HG02623 (cell line): ENCODE data around the gene SYT1.
A peak's percentile ranks its signal among the peaks of the same experiment; 100 is the strongest.

ENCODE experiments used
- ATAC-seq: cut with Tn5 transposase; IDR thresholded peaks from one replicate; pipeline ENCODE4 v1.9.1; 2021; ENCODE audit warnings: moderate library complexity; ENCODE audit not compliant: unreplicated experiment

The SYT1 gene

DNA sequence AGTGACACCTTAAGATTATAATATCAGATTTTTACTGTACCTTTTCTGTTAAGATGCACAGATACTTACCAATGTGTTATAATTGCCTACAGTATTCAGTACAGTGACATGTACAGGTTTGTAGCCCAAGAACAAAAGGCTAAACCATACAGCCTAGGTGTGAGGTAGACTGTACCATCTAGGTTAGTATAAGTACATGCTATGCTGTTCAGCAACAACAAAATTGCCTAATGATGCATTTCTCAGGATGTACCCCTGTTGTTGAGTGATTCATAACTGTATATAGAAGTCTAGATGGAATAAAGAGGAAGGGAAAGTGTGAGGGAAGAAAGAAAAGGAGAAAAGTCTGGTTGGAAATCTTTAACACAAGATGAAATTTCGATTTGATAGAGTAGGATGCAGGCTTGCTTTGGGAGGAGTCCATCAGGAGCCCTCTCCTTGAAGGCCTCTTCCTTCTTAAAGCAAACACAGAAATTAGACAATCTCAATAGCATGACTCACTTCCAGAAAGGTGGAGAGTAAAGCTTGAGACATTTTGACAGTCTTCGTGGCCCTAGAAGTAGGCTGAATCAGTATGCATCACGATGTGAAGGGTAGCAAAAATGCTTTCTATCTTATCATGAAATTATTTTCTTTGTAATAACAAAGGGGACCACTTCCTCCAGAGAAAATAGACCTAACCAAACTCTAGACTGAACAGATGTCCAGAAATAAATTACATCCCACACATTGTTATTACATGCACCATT, 191.5 kb downstream of the SYT1 start:
- peak; percentile 42 for ATAC-seq

DNA sequence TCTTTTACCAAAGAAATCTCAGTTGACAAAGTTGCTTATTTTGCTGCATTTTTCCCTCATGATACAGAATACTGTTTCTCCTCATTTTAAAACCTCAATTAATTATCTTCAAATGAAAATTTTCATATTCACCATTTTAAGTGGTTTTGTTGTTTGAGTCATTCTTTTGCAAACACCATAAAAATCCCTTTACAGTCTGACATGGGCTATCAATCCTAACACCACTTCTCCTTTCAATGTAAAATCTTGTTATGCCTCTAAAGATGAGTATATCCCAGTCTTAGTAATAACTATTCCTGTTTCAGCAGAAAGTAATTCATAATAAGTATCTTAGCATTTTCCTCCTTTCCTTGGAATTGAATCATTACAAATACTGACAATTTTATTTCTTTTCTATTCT, 192.2 kb downstream of the SYT1 start:
- no peak for ATAC-seq

DNA sequence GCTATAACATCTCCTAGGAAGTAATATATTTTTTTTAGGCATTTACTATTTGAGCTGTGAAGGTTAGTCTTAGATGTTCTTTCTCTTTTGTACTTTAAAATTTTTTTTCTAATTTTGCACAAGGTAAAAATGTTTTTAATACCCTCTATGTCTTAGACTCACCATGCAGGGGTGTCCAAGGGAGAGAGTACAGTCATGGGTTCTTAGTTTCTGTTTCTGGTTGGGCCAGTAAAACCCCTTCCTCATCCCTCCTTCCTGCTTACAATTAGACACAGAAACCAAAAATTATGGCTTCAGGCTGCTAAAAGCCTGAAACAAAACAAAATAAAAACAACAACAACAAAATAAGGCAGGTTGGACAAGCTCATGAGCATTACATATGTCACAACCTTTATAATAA, 193.0 kb downstream of the SYT1 start:
- ATAC-seq = no peak

DNA sequence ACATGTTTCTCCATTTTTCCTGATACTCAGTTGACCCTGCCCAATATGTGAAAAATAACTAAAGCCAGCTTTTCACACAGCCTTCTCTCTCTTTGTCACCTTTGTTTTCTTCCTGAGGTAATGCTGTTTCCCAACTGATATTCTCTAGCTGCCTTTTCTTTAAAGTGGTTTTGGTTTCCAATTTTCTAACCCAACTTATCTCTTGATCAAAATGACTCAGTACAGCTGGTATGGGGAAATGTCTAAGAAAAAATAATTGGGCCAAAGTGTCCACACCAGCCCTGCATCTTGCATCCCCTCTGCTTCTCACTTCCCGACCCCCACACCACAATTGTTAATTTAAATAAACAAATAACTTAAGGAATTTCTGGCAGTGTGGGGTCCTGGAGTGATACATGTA, 193.8 kb downstream of the SYT1 start:
- peak; percentile 49 for ATAC-seq

DNA sequence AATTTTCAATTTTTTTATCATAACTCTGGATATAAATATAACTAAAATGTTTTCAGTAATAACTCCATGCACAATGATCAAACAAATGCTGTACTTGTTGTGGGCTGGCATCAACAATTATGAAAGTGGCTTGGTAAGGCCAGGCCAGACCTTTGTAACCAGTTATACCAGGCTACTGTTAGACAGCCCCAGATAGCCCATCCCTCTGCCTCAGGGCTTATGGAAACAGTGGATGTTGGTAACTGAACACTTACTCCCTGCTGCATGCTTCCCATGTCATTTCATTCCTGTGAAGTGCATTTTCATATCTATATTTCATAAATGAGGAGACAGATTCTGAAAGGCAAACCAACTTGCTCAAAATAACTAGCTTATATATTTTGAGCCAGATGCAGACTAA, 195.0 kb downstream of the SYT1 start:
- ATAC-seq = no peak

DNA sequence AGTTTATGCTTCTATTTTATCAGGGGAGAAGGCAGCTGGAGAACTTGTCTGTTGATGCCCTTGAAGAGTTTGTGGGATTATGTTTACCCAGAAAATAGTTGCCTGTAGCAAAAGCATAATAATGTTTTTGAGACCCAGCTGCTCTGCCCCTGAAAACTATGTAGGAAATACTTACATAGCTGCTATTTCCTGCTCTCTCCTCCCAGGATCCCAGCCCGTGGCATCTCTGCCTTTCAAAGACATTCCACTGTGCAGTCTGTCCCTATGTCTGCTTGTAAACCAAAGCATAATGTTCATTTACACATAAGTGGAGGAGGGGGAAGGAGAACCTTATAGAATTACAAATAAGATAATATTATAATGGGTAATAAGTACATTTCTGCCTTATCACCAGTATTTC, 198.7 kb downstream of the SYT1 start:
- ATAC-seq = no peak

DNA sequence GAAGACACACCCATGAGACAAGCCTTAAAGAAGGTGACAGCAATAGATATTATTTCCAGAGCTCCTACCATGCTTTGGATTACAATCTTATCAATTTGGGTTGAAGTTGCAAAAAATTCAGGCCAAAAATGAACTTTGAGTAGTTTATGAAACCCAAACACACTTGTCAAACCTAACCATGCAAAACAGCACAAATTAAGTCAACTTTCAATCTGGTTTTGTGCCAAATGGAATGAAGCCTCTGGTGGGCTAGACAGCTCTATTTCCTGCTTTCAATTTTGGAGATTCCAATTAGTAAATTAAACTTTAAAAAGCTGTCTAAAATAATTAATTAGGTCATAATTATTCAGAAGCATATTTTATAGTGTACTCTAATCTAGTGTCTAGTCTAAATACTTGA, 203.4 kb downstream of the SYT1 start:
- ATAC-seq = no peak

DNA sequence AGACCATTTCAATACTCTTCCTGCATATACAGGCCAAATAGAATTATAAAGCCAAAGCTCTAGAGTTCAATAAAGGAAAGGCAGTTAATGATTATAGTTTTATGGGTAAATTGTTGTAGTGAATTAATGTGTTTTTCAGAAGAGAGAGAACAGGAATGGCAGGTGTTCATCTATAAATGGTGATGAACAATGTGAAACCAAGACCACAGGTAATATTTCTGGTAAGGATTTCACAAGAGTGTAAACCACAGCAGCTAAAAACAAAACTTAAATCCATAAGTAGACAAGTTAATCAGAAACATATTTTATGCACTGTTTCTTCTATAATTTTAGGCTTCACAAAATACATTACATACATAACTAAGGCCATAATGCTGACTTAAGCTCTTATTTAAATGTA, 204.4 kb downstream of the SYT1 start:
- peak; percentile 96 for ATAC-seq

DNA sequence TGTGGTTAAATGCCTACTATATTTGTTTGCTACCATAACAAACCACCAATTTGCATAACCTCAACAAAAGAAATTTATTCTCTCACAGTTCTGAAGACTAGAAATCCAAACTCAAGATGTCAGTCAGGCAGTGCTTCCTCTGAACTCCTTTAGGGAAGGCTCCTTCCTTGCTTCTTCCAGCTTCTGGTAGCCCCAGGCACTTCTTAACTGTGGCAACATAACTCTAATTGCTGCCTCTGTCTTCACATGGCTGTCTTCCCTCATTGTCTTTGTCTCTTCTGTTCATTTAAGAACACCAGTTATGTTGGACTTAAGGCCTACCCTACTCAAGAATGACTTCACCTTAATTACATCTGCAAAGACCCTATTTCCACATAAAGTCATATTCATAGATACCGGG, 206.9 kb downstream of the SYT1 start:
- ATAC-seq = peak; percentile 26

DNA sequence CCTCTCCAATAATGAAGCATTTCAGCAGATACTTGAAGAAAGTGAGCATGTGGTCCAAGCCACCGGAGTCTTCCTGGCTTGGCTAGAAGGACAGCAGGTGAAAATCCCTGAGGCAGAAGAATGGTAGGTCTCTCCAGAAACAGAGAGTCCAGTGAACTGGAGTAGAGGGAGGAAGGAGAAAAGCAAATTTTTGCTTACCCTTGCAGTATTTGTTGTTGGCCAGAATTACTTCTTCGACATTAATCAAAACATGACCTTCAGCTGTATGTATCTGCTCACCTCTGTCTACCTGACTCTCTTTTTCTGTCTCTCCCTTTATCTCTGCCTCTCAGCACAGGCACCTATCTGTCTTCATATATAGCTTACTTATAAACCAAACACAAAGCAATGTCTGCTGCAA, 208.9 kb downstream of the SYT1 start:
- no peak for ATAC-seq

DNA sequence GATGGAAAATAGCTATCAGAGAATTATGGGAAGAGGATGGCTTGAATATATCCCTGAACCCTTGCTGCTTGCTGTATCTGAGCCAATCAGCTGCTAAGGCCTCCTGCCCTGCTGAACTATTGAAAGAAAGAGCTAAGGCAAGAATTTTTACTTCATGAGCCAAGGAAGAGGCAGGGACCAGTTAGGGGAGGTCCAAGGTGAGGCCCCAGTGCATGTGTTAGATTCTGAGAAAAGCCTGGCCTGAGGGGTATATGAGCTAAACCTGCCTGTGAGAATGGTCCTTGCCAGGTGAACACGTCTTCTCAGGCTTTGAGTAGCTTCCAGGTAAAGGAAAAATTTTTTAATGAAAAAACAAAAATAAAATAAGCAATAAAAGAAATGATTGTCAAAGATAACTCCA, 218.0 kb downstream of the SYT1 start:
- no peak for ATAC-seq

DNA sequence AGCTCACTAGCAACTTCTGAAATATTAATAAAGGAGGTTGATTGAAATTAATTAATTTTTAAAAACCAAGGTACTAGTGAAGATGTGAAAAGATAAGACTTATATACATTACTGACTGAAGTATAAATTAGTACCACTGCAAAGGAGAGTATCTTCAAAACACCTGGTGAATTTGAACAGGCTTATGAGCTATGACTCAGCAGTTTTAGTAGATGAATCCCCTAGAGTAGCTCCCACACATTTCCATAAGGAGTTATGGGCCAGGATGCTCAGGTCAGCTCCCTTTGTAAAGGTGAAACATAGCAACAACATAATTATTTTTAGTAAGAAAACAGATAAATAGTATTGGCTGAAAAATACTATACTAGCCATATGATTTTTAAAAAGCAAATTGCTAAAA, 218.6 kb downstream of the SYT1 start:
- ATAC-seq = no peak

DNA sequence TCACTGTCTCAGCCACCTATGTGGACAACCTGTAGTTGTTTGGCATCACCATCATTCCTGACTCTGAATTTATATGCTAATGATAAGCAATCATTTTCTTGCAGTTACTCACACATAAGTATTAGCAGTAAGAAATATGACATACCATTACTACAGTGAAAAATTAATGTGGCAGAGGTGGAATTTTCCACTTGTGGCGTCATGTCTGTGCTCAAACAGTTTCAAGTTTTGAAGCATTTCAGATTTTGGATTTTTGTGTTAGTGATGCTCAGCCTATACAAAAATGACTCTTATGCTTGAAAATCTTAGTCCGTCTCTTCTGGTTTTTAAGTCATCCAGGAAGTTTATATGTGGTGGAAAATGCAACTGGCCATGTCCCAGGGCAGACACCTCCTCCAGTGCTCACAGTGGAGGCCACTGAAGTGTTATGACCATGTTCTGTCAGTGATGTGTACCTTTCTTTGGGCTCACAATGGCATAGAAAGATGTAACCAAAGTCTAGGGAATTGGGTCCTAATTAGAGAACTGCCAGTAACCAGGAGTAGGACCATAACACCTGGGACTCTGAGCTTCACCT, 220.6 kb downstream of the SYT1 start:
- peak; percentile 65 for ATAC-seq

DNA sequence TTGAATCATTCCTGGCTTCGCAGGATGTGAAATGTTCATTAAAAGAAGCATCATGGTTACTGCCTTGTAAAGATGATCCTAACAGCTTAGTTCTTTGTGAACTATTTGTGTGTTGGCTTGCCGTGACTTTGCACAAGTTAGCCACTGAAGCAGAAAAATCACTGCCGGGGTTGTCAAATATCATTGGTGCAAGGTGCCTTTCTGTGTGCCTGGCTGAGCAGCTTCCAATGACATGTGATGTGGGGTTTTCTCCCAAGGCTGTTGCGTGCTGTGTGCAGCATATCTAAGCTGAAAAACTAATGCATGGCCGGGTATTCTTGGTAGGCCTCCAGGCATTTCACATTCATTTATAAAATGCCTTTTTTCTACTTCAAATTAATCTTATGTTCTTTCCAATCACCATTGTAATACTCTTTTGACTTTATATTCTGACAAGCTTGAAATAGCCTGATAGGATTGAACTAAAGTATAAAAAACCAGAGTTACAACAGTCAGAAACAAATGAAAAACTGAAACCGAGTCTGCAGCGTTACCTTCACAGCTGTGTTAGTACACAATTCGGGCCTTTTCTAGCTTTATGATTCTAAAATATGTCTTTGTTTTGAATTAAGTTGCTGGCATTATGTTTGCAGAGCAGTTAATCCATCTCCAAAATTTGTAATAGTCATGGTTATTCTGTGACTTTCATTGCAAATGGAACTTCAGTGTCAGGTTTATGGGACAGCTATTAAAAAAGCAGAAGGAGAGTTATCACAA, 222.1 kb downstream of the SYT1 start:
- ATAC-seq = no peak

DNA sequence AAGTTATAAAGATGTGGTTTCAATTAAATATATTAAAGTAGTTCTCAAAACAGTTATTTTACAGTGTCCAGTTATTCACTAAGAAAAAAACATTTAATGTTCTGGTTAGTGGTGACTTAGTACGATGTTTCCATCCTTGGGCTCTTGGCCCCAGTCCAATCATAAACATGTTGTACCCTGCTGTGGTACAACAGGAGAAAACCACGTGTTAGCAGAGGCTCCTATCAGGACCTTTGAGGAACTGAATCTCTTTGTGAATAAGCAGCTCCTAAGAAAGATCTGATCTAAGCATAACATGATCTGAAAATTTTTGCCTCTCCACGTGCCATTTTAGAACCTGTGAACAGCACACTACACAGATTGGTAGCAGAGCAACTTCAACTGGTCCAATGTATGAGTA, 234.0 kb downstream of the SYT1 start:
- no peak for ATAC-seq

DNA sequence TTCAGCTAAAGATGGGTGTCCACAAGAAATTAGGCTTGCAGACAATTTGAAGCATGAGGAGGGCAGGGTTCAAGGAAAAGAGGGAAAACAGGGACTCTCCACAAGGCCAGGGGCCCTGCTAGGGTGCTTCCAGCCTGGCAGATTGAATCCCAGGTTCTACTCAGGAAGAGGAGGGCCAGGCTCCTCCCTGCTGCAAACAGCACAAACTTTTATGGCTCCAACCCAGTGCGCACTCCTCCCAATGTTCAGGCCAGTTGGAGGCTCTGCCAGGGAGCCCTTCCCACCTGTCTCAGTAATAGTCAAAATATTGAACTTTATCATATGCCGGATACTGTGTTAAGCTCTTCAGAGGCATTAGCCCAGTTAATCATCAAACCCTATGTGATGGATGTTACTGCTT, 244.4 kb downstream of the SYT1 start:
- ATAC-seq = no peak

DNA sequence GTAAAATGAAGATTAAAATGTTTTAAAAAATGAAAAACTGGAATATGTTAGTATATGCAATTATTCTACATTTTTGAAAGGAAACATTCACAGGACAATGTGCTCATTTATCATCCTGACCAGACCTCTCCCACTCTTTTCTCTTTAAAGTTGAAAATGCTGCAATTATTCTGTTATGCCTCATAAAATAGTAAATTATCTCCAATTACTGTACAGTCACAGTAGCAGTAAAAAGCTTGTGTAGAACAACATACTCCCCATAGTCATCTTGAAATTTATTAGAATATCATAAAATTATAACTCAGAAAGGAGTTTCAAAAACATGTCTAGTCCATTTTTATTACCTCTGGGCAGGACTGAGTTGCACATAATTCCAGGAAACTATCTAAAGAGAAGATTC, 250.3 kb downstream of the SYT1 start:
- ATAC-seq = no peak

DNA sequence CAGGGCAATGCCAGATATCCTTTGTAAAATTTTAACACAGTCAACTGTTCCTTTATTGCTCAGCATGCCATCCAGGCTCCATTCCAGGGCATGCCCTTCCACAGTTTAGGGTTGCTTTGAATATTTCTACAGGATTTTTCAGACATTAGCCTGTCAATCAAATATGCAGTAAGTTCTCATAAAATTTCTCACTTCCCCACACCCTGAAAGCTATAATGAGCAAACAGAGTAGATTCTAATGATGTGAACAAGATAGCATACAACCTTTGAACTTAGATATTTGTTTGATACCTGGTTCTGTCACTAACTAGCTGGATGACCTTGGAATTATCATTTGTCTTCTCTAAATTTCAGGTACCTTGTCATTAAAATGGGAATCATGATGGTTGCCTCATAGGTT, 251.2 kb downstream of the SYT1 start:
- ATAC-seq = no peak

DNA sequence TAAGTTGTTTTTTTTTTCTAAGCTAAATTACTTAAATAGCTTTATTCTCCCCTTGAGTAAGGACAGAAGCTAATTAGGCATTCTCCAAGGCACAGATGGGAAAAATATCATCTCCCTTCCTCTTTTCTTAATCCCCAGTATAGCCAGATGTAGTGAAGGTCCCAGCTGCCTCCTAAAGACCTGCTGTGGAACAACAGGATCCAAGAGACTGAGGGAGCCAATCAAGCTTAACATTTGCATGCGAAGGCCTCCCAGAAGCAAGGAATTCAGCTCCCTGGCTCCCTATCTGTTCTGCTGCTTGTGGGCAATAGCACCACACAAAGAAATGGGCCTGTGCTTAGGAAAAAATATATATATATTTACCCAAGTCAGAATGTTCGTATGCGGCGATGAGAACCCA, 255.2 kb downstream of the SYT1 start:
- no peak for ATAC-seq

DNA sequence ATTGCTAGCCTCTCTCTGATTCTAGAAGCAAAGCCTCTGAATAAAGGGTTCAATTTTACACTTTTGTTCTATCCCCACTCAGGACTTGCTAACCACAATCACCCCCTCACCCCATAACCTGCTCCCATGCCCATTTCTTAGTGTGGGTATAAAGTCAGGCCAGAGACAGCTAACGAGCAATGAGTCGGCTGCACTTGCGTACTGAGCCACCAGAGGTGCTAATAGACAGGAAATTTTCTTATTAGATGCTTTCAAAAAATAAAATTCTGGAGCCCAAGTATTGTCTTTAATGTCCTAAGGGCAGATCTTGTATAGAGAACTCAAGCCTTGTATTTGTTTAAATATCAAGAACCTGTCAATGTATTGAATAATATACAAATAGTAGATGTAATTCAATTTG, 256.9 kb downstream of the SYT1 start:
- ATAC-seq = peak; percentile 66

DNA sequence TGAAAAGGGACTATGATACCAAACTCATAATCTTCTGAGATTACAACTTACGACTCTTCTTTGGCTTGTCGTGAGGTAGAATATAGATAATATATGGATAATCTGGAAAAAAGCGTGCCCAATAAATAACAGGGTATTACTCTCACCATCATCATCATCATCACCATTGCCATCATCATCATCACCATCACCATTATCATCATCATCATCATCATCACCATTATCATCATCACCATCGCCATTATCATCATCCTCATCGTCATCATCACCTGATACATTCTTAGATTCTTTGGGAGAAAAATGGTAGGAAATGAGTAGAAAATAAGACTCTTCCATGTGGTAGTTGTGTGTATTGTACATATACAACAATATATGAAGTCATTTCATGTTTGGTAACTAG, 259.8 kb downstream of the SYT1 start:
- no peak for ATAC-seq

DNA sequence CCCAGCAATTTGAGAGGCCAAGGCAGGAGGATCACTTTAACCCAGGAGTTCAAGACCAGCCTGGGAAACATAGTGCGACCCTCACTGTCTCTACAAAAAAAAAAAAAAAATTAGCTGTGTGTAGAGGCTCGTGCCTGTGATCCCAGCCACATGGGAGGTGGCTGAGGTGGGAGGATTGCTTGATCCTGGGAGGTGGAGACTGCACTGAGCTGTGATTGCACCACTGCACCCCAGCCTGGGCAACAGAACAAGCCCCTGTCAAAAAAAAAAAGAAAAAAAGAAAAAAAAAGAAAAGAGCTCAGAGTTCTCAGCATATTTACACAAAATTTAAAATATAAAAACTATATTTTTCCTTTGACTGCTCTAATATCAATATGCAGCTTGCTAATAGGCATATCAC, 260.8 kb downstream of the SYT1 start:
- no peak for ATAC-seq
